Neural cell (in vitro differentiated cells): Measurements from ENCODE around the gene RBM19. TPM values are rescaled to one million over a fixed set of nuclear protein-coding genes. Genes with fewer than 3 reads are reported as not detected.

ENCODE experiments used
- H2AFZ ChIP-seq: fragments of 200-600, 300-800 bp; sonication (generic), shearing (Covaris generic); 2 replicates; pipeline ENCODE4 v1.6.0; 2014; ENCODE audit warnings: low read depth, mild to moderate bottlenecking, antibody characterized with exemption, low read length, moderate library complexity
- H3F3A ChIP-seq: fragments of 200-600 bp; shearing (Covaris generic); 2 replicates; pipeline ENCODE4 v1.6.1; 2016; ENCODE audit warnings: mild to moderate bottlenecking, moderate library complexity, mixed read lengths, antibody characterized with exemption, low read length; ENCODE audit not compliant: insufficient read depth, poor library complexity, severe bottlenecking
- H3K27ac ChIP-seq: fragments of 200-600, 300-800 bp; sonication (generic), shearing (Covaris generic); 2 replicates; pipeline ENCODE4 v1.5.1; 2014; ENCODE audit warnings: mild to moderate bottlenecking, low read length, moderate library complexity
- H3K27me3 ChIP-seq: fragments of 300-800, 200-600 bp; sonication (generic), shearing (Covaris generic); 2 replicates; pipeline ENCODE4 v1.6.0; 2014; ENCODE audit warnings: mild to moderate bottlenecking, low read depth, low read length, moderate library complexity; ENCODE audit not compliant: insufficient read depth
- H3K36me3 ChIP-seq: fragments of 300-800, 200-600 bp; sonication (generic), shearing (Covaris generic); 2 replicates; pipeline ENCODE4 v1.5.1; 2014; ENCODE audit warnings: mild to moderate bottlenecking, antibody characterized with exemption, low read length, moderate library complexity; ENCODE audit not compliant: insufficient read depth
- H3K4me2 ChIP-seq: fragments of 300-800, 200-600 bp; sonication (generic), shearing (Covaris generic); 2 replicates; pipeline ENCODE4 v1.6.0; 2014; ENCODE audit warnings: mild to moderate bottlenecking, low read length
- H3K4me3 ChIP-seq: fragments of 300-800, 200-600 bp; sonication (generic), shearing (Covaris generic); 2 replicates; pipeline ENCODE4 v1.5.1; 2014; ENCODE audit warnings: mild to moderate bottlenecking, low read length, moderate library complexity
- H3K79me2 ChIP-seq: fragments of 200-600 bp; shearing (Covaris generic); replicated peaks from 2 replicates; pipeline ENCODE4 v1.6.0; 2014; ENCODE audit warnings: mild to moderate bottlenecking, low read length, moderate library complexity; ENCODE audit not compliant: insufficient read depth
- H3K9ac ChIP-seq: fragments of 300-800, 200-600 bp; sonication (generic), shearing (Covaris generic); 2 replicates; pipeline ENCODE4 v1.6.1; 2016; ENCODE audit warnings: mild to moderate bottlenecking, low read length, mixed read lengths
- H3K9me2 ChIP-seq: fragments of 200-600 bp; shearing (Covaris generic); 2 replicates; pipeline ENCODE4 v1.6.1; 2016; ENCODE audit warnings: mild to moderate bottlenecking, low read length, mixed read lengths; ENCODE audit not compliant: insufficient read depth
- H3K9me3 ChIP-seq: fragments of 200-600, 300-800 bp; sonication (generic), shearing (Covaris generic); 2 replicates; pipeline ENCODE4 v1.6.1; 2016; ENCODE audit warnings: mild to moderate bottlenecking, mixed run types, low read length, moderate library complexity, mixed read lengths
- H4K20me1 ChIP-seq: fragments of 200-600 bp; shearing (Covaris generic); 2 replicates; pipeline ENCODE4 v1.6.1; 2016; ENCODE audit warnings: mild to moderate bottlenecking, mixed run types; ENCODE audit not compliant: insufficient read depth
- EP300 ChIP-seq: fragments of 450-650 bp; conservative IDR thresholded peaks from 2 replicates; pipeline ENCODE4 v1.6.1; 2014; ENCODE audit warnings: antibody characterized with exemption, mild to moderate bottlenecking, moderate library complexity; ENCODE audit not compliant: poor library complexity, severe bottlenecking
- EZH2 ChIP-seq: fragments of 200-600, 300-800 bp; shearing (Covaris generic), sonication (generic); IDR thresholded peaks from 2 replicates; pipeline ENCODE4 v1.6.1; 2014; ENCODE audit warnings: antibody characterized with exemption, low read length, borderline replicate concordance, mild to moderate bottlenecking; ENCODE audit not compliant: insufficient read depth, poor library complexity, severe bottlenecking
- MXI1 ChIP-seq: fragments of 450-650 bp; conservative IDR thresholded peaks from 2 replicates; pipeline ENCODE4 v1.6.1; 2014; ENCODE audit warnings: antibody characterized with exemption, mild to moderate bottlenecking; ENCODE audit not compliant: poor library complexity, severe bottlenecking
- POLR2AphosphoS5 ChIP-seq: IDR thresholded peaks from 2 replicates; pipeline ENCODE4 v1.6.1; 2012
- RAD21 ChIP-seq: fragments of 450-650 bp; conservative IDR thresholded peaks from 2 replicates; pipeline ENCODE4 v1.6.1; 2014; ENCODE audit warnings: antibody characterized with exemption, mild to moderate bottlenecking, moderate library complexity
- SMC3 ChIP-seq: fragments of 450-650 bp; conservative IDR thresholded peaks from 2 replicates; pipeline ENCODE4 v1.6.1; 2014; ENCODE audit warnings: antibody characterized with exemption, mild to moderate bottlenecking, moderate library complexity; ENCODE audit not compliant: poor library complexity
- TAF1 ChIP-seq: IDR thresholded peaks from 2 replicates; pipeline ENCODE4 v1.6.1; 2012; ENCODE audit warnings: low read depth
- polyA plus RNA-seq: library from polyadenylated mRNA; depleted of rRNA; stranded (reverse); fragments of >200 nt; gene quantifications from 2 replicates; pipeline ENCODE4 v1.2.3, GENCODE V29; 2014
- TF ChIP-seq, protein P1 (sequence below): IDR thresholded peaks from 2 replicates; pipeline ENCODE4 v1.6.1; 2012; ENCODE audit warnings: borderline replicate concordance
- TF ChIP-seq, protein P2 (sequence below): fragments of 450-650 bp; IDR thresholded peaks from 2 replicates; pipeline ENCODE4 v1.5.1; 2014; ENCODE audit warnings: antibody characterized with exemption, mild to moderate bottlenecking, moderate library complexity; ENCODE audit not compliant: poor library complexity, severe bottlenecking

The RBM19 gene
- polyA plus RNA-seq, 1 donor from 2014 or later, result 14.2 TPM

DNA sequence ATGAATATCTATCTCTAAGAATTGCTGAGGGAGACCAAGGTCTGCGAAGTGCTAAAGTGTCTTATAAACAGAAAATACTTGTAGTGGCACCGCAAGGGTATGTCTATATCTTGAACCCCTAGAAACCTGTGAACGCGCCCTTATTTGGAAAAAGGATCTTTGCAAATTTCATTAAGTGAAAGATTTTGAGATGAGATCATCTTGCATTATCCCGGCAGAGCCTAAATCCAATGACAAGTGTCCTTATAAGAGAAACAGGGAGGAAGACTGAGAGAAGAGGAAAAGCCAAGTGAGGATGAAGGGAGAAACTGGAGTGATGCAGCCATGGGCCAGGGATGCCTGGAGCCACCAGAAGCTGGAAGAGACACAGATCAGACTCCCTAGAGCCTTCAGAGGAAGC lies 27.7 kb downstream of the RBM19 start:
- H3K27me3 ChIP-seq, result no peaks in the 10 kb centered on the region
- no peak overlapping the region for H3K9ac ChIP-seq
- TF ChIP-seq, protein P1, sequence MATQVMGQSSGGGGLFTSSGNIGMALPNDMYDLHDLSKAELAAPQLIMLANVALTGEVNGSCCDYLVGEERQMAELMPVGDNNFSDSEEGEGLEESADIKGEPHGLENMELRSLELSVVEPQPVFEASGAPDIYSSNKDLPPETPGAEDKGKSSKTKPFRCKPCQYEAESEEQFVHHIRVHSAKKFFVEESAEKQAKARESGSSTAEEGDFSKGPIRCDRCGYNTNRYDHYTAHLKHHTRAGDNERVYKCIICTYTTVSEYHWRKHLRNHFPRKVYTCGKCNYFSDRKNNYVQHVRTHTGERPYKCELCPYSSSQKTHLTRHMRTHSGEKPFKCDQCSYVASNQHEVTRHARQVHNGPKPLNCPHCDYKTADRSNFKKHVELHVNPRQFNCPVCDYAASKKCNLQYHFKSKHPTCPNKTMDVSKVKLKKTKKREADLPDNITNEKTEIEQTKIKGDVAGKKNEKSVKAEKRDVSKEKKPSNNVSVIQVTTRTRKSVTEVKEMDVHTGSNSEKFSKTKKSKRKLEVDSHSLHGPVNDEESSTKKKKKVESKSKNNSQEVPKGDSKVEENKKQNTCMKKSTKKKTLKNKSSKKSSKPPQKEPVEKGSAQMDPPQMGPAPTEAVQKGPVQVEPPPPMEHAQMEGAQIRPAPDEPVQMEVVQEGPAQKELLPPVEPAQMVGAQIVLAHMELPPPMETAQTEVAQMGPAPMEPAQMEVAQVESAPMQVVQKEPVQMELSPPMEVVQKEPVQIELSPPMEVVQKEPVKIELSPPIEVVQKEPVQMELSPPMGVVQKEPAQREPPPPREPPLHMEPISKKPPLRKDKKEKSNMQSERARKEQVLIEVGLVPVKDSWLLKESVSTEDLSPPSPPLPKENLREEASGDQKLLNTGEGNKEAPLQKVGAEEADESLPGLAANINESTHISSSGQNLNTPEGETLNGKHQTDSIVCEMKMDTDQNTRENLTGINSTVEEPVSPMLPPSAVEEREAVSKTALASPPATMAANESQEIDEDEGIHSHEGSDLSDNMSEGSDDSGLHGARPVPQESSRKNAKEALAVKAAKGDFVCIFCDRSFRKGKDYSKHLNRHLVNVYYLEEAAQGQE, result no peak
- TF ChIP-seq TAF1, result no peak
- TF ChIP-seq POLR2AphosphoS5, result no peak
- TF ChIP-seq, protein P2, sequence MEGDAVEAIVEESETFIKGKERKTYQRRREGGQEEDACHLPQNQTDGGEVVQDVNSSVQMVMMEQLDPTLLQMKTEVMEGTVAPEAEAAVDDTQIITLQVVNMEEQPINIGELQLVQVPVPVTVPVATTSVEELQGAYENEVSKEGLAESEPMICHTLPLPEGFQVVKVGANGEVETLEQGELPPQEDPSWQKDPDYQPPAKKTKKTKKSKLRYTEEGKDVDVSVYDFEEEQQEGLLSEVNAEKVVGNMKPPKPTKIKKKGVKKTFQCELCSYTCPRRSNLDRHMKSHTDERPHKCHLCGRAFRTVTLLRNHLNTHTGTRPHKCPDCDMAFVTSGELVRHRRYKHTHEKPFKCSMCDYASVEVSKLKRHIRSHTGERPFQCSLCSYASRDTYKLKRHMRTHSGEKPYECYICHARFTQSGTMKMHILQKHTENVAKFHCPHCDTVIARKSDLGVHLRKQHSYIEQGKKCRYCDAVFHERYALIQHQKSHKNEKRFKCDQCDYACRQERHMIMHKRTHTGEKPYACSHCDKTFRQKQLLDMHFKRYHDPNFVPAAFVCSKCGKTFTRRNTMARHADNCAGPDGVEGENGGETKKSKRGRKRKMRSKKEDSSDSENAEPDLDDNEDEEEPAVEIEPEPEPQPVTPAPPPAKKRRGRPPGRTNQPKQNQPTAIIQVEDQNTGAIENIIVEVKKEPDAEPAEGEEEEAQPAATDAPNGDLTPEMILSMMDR, result no peak
- TF ChIP-seq EP300, result no peak
- no peak for TF ChIP-seq EZH2
- TF ChIP-seq MXI1, result no peak
- TF ChIP-seq SMC3, result no peak
- TF ChIP-seq RAD21, result no peak
- no peak overlapping the region for H3K4me2 ChIP-seq
- no peak overlapping the region for H2AFZ ChIP-seq
- no peaks in the 10 kb centered on the region for H3K79me2 ChIP-seq
- H3F3A ChIP-seq, result no peaks in the 10 kb centered on the region
- H3K9me3 ChIP-seq, result no peaks in the 10 kb centered on the region
- no peaks in the 10 kb centered on the region for H4K20me1 ChIP-seq
- no peaks in the 10 kb centered on the region for H3K9me2 ChIP-seq
- H3K27ac ChIP-seq, result no peak overlapping the region
- H3K36me3 ChIP-seq, result no peaks in the 10 kb centered on the region
- H3K4me3 ChIP-seq, result no peak overlapping the region

DNA sequence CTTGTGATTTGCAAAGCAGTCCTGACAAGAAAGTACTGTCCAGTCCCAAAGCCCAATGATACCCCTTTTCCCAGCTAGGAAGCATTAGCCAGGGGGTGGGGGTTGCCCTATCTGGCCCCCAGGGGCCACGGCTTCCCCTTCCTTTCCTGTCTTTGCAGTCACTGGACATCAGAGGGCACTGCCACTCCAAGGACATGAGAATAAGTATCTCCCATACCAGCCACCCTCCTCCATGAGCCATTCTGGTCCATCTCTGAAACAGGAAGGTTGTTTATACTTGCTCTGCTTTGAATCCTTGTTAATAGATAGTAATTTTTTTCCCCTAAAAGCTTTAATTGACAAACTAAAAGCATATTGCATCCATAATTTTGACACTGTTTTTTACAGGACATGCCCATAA lies 29.7 kb downstream of the RBM19 start:
- Histone ChIP-seq H3K27me3 (no peaks in the 10 kb centered on the region), H3K27ac (no peak overlapping the region), H3K4me2 (no peak overlapping the region), H2AFZ (no peak overlapping the region), H3K9me2 (no peaks in the 10 kb centered on the region), H3K4me3 (no peak overlapping the region), H4K20me1 (no peaks in the 10 kb centered on the region), H3K79me2 (no peaks in the 10 kb centered on the region), H3K9me3 (no peaks in the 10 kb centered on the region), H3K9ac (no peak overlapping the region), H3F3A (no peaks in the 10 kb centered on the region), H3K36me3 (no peaks in the 10 kb centered on the region)
- no peak for TF ChIP-seq EZH2
- TF ChIP-seq, protein P2, result no peak
- TF ChIP-seq MXI1, result no peak
- no peak for TF ChIP-seq SMC3
- TF ChIP-seq RAD21, result no peak
- no peak for TF ChIP-seq EP300
- TF ChIP-seq, protein P1, result no peak
